NCI-H2171 treated with DMSO at 0.1 percent for 48 hours (cell line): Measurements from ENCODE around the gene CDC73.
"Not testable (repeated sequence)": the region's sequence is repeated elsewhere in the genome, so short reads cannot be mapped to it uniquely, and the experiment has no call there.

ENCODE experiments used
- DNase-seq: peaks from one replicate; lab custom pipeline; 2025; lab: John Stamatoyannopoulos, UW

The CDC73 gene

DNA sequence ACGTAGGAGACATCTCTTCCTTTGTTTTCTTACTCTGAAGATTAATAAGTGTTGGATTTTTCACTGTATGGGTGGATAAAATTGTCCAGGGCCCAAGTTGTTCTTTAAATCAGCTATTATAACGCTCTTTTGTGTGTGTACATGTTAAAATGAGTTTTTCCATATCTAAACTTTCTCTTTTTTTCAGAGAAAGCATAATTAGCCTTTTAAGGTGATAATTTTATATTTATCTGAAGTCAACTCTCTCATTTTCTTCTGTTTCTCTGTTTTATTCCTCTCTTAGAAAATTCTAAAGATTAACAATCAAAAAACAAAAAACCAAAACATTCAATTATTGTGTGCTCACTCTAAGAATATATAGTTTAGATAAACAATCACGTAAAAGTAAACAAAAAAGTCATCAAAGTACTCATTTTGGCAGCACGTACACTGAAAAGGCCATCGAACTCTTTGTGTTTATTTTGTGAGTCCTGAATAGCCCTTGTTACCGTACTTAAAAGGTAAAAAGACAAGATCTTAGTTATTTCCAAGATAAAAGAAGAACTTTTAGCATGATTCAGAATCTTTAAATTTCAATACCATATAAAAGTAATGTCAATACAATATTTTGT lies 7.2 kb upstream of the CDC73 start:
- no peak for DNase-seq

DNA sequence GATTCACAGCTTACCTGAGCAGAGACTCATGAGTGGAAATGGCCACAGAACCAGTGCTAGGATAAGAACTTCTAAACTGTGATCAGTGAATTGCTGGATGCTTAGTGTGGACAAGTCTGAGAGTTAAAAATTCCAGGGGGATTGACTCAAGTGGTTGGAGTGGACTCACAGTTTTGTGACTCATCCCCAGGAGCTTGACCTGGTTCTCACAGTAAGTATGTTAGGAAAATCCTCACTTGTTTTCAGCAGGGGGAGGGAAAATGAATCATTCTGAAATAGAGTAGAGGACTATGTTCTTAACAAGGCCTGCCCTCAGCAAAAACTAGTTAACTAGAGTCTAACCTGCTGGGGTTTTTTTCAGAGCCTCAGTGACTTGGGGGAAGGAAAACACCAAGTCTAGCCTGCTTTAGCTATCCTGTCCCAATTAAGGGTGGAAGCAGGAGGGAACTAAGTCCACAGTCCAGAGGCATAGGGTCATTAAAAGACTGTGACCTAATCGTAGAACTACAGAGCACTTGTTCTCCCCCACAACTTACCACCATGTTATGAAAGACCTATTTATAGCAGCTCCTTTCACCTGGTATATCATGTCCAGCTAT lies 6.1 kb upstream of the CDC73 start:
- no peak for DNase-seq

DNA sequence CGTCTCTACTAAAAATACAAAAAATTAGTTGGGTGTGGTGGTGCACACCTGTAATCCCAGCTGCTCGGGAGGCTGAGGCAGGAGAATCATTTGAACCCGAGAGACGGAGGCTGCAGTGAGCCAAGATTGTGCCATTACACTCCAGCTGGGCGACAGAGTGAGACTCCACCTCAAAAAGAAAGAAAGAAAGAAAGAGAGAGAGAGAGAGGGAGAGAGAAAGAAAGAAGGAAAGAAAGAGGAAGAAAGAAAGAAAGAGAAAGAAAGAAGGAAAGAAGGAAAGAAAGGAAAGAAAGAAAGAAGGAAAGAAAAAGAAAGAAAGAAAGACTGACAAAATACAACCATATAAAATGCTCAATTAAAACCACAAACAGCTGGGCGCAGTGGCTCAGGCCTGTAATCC lies 4.7 kb upstream of the CDC73 start:
- DNase-seq = not testable (repeated sequence)

GRCh38 chr1:193118194-193118593 lies 3.6 kb upstream of the CDC73 start:
- DNase-seq = no peak

- DNase-seq = no peak
Observed at GRCh38 chr1:193118803-193119730, 2.8 kb upstream of the CDC73 start.

GRCh38 chr1:193120604-193121166 lies 1.1 kb upstream of the CDC73 start:
- no peak for DNase-seq

GRCh38 chr1:193123751-193124150 lies 1.9 kb downstream of the CDC73 start:
- no peak for DNase-seq

GRCh38 chr1:193125369-193125768 lies 3.5 kb downstream of the CDC73 start:
- DNase-seq = no peak

GRCh38 chr1:193131266-193131860 lies 9.5 kb downstream of the CDC73 start:
- DNase-seq = no peak

DNA sequence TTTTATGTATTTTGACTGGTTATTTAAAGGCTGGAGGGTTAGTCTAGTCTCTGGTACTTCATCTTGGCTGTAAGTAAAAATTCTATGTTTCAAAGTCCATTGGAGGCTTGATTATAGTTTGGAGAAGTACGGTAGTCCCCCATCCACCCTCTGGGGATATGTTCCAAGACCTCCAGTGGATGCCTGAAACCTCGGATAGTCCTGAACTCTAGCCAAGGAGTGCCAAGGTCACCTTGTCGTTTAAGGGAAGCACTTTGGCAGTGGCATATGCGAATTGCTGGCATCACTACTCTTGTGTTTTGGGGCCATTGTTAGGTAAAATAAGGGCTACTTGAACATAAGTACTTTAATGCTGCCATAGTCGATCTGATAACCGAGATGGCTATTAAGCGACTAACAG lies 18.4 kb downstream of the CDC73 start:
- DNase-seq = no peak

DNA sequence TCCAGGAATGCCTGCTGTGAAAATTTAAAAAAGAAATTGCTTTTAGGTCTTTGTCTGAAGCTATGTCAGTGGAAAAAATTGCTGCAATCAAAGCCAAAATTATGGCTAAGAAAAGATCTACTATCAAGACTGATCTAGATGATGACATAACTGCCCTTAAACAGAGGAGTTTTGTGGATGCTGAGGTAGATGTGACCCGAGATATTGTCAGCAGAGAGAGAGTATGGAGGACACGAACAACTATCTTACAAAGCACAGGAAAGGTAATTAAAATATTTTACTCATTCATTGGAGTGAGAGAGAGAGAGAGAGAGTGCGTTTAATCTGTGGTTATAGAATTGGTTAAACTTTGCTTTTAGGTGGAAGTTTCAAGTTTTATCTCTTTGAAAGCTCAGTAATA lies 20.0 kb downstream of the CDC73 start:
- no peak for DNase-seq

- no peak for DNase-seq
Observed at GRCh38 chr1:193142409-193142808, 20.6 kb downstream of the CDC73 start.

DNA sequence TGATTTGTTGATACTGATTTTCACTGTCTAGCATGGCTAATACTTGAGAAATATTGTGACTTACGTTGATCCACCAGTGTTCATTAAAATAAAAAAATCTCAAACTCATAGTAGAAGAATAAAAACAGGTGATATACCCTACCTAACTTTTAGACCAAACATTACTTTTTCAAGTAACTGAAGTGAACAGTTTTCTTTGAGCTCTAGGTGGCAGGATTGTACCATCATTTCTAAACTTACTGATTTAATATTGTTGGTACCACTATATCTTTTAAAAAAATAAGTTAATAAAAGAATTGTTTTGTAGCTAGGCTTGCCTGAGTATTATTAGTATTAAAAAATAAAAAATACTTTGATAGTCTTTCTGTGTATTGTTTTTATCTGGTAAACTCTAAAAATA lies 21.5 kb downstream of the CDC73 start:
- DNase-seq = peak; percentile 30

DNA sequence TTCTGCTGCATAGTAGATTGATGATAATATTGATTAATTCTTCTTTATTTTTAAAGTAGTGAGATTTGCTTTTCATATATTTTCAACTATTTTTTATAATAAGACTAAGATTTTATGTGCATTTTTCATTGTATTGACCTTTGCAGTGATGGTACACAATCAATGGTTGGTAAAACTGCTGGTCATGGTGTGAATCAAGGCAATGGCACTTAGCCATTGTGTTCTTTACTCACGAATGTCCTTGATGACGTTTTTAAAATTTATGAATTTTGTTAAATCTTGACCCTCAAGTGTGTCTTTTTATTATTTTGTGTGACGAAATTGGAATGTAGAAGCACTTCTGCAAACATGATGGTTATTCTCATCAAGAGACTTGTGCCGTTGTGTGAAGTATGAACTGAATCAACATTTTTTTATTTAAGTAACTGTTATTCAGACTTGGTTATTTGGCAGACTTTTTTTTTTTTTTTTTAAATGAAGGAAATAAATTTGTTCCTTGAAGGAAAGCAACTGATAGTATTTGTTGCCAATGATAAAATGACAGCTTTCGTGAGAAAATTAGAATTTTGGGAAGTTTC lies 22.6 kb downstream of the CDC73 start:
- DNase-seq = no peak

- no peak for DNase-seq
Observed at GRCh38 chr1:193144999-193145398, 23.2 kb downstream of the CDC73 start.

DNA sequence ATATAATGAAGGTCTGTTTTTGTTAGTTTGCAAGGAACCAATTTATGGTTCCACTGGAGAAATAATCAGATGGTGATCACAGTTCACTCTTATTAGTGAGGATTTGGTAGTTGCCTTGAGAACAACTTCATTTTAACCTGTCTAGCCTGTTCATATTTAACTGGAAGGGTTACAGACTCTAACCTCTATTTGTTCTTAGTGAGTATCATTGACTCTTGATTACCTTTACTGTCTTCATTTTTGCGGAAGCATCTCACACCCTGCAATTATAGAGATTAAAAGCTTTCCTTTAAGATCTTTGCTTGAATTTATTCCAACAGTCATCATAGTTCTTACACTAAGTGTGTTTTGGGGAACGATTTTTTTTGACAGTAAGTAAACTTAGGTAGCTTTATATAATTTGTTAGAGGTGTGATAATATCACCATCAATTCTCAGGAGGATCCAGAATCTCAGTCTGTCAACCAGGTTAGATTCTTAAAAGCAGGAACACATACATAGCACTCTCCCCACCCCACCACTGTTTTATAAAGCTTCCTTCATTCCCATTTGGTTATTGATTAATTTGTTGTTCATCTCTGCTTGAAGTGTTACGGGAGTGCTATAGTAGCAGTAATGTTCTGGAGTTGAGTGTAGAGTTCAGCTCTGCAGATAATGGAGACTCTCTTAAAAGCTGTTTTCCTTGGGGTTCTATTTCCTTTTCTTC lies 34.4 kb downstream of the CDC73 start:
- no peak for DNase-seq

DNA sequence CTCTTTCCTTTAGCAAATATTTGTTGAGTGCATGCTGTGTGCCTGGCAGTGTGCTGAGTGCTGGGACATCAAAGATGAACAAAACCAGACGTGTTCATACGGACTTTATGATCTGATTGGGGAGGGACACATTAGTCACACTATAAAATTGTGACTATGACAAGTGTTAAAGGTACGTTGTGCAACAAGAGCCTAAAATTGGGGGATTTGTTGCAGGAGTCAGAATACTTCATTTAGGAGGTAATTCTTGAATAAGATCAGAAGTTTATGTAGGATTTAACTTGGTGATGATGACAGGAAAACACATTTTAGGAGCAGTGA lies 35.0 kb downstream of the CDC73 start:
- DNase-seq = no peak

DNA sequence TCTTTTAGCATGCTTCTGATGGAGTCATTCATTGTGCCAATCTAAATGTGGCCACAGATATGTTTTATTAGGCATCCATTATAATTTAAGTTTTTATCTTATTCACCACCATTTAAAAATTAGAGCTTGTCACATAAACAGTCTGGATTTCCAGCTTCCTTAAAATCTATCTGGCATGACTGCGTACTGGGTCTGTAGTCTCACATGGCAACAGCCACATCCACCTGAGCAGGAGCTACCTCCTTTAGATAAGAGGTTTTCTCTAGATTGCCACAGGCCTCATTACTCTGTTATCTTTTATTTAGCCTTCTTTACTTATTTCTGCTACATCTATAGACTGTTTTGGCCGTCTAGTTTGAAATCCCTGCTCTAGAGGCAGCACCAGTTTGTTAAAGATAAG lies 35.5 kb downstream of the CDC73 start:
- no peak for DNase-seq

- DNase-seq = no peak
Observed at GRCh38 chr1:193176113-193176512, 54.3 kb downstream of the CDC73 start.

- no peak for DNase-seq
Observed at GRCh38 chr1:193176788-193177187, 55.0 kb downstream of the CDC73 start.

DNA sequence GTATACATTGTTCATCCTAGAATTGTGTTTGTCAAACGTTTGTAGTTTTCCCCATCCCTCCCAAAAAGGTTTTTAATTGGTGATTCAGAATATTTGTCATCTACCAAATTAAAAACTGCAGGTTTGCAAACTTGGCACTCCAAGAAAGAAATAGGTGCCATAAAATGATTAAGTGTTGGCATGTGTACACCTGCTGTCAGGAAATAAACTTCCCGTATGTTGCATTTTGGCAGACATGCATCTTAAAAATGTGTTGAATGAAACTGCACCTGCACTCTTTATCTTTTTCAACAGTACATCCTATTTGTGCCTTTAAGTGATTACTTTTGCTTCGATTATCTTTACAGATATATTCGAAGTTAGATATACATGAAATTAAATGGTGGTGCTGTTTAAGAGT lies 57.3 kb downstream of the CDC73 start:
- DNase-seq = no peak

- no peak for DNase-seq
Observed at GRCh38 chr1:193181536-193181935, 59.7 kb downstream of the CDC73 start.
